ENCODE results near the gene NFASC.

The NFASC gene

GRCh38 chr1:205015241-205015640, 144.6 kb downstream of the NFASC start:
- H3K9me3 ChIP-seq (ENCODE audit: insufficient read depth, low read length), result no peaks in the 10 kb centered on the region
- H3K36me3 ChIP-seq (replicated peaks; ENCODE audit: low read depth, low read length), result no peaks in the 10 kb centered on the region
- no peaks in the 10 kb centered on the region for H3K4me1 ChIP-seq (ENCODE audit: low read length)
- no peak overlapping the region for H3K4me2 ChIP-seq (ENCODE audit: low read length)
- no peak overlapping the region for H3K9ac ChIP-seq (ENCODE audit: low read length)
- no peaks in the 10 kb centered on the region for H3K79me2 ChIP-seq (ENCODE audit: low read length)
- no peak overlapping the region for H3K4me3 ChIP-seq (ENCODE audit: low read length)
- no peak overlapping the region for H2AFZ ChIP-seq (ENCODE audit: low read depth, low read length)
- TF ChIP-seq CTCF (IDR thresholded peaks at IDR 0.05; ENCODE audit: low read depth, low read length) (no peak), EZH2phosphoT487 (IDR thresholded peaks at IDR 0.05; ENCODE audit: low read depth) (no peak)
- H3K27me3 ChIP-seq (ENCODE audit: low read depth, low read length), result peaks cover 45% of the 10 kb centered on the region
- H4K20me1 ChIP-seq (ENCODE audit: insufficient read depth, low read length), result no peaks in the 10 kb centered on the region
- no peak overlapping the region for H3K27ac ChIP-seq (ENCODE audit: low read length)

- Histone ChIP-seq H3K27me3 (ENCODE audit: low read depth, low read length) (peaks cover 46% of the 10 kb centered on the region), H3K36me3 (replicated peaks; ENCODE audit: low read depth, low read length) (no peaks in the 10 kb centered on the region)
These were observed 145.4 kb downstream of the NFASC start for GRCh38 chr1:205016075-205016474.

GRCh38 chr1:205016584-205016983, 145.9 kb downstream of the NFASC start:
- H3K36me3 ChIP-seq (replicated peaks; ENCODE audit: low read depth, low read length), result no peaks in the 10 kb centered on the region
- H3K27me3 ChIP-seq (ENCODE audit: low read depth, low read length), result peaks cover 45% of the 10 kb centered on the region
- H3K9me3 ChIP-seq (ENCODE audit: insufficient read depth, low read length), result no peaks in the 10 kb centered on the region
- H3K79me2 ChIP-seq (ENCODE audit: low read length), result no peaks in the 10 kb centered on the region
- no peaks in the 10 kb centered on the region for H4K20me1 ChIP-seq (ENCODE audit: insufficient read depth, low read length)
- no peak overlapping the region for H3K27ac ChIP-seq (ENCODE audit: low read length)
- no peaks in the 10 kb centered on the region for H3K4me1 ChIP-seq (ENCODE audit: low read length)
- no peak overlapping the region for H3K9ac ChIP-seq (ENCODE audit: low read length)
- TF ChIP-seq EZH2phosphoT487 (IDR thresholded peaks at IDR 0.05; ENCODE audit: low read depth), result no peak
- no peak for TF ChIP-seq CTCF (IDR thresholded peaks at IDR 0.05; ENCODE audit: low read depth, low read length)
- H3K4me3 ChIP-seq (ENCODE audit: low read length), result no peak overlapping the region
- no peak overlapping the region for H2AFZ ChIP-seq (ENCODE audit: low read depth, low read length)
- H3K4me2 ChIP-seq (ENCODE audit: low read length), result no peak overlapping the region

More at GRCh38 chr1:205016075-205016474, 145.4 kb downstream of the NFASC start:
- H2AFZ ChIP-seq (ENCODE audit: low read depth, low read length), result no peak overlapping the region
- H3K9me3 ChIP-seq (ENCODE audit: insufficient read depth, low read length), result no peaks in the 10 kb centered on the region
- no peak overlapping the region for H3K4me3 ChIP-seq (ENCODE audit: low read length)
- no peak overlapping the region for H3K9ac ChIP-seq (ENCODE audit: low read length)
- H4K20me1 ChIP-seq (ENCODE audit: insufficient read depth, low read length), result no peaks in the 10 kb centered on the region
- no peak for TF ChIP-seq CTCF (IDR thresholded peaks at IDR 0.05; ENCODE audit: low read depth, low read length)
- no peaks in the 10 kb centered on the region for H3K79me2 ChIP-seq (ENCODE audit: low read length)
- no peak overlapping the region for H3K4me2 ChIP-seq (ENCODE audit: low read length)
- H3K27ac ChIP-seq (ENCODE audit: low read length), result no peak overlapping the region
- no peaks in the 10 kb centered on the region for H3K4me1 ChIP-seq (ENCODE audit: low read length)

- Histone ChIP-seq H3K4me2 (ENCODE audit: low read length) (no peak overlapping the region), H4K20me1 (ENCODE audit: insufficient read depth, low read length) (no peaks in the 10 kb centered on the region), H2AFZ (ENCODE audit: low read depth, low read length) (no peak overlapping the region), H3K9ac (ENCODE audit: low read length) (no peak overlapping the region), H3K4me1 (ENCODE audit: low read length) (no peaks in the 10 kb centered on the region), H3K9me3 (ENCODE audit: insufficient read depth, low read length) (no peaks in the 10 kb centered on the region), H3K27me3 (ENCODE audit: low read depth, low read length) (peaks cover 47% of the 10 kb centered on the region), H3K79me2 (ENCODE audit: low read length) (no peaks in the 10 kb centered on the region), H3K36me3 (replicated peaks; ENCODE audit: low read depth, low read length) (no peaks in the 10 kb centered on the region), H3K4me3 (ENCODE audit: low read length) (no peak overlapping the region), H3K27ac (ENCODE audit: low read length) (no peak overlapping the region)
- TF ChIP-seq CTCF (IDR thresholded peaks at IDR 0.05; ENCODE audit: low read depth, low read length) (no peak), EZH2phosphoT487 (IDR thresholded peaks at IDR 0.05; ENCODE audit: low read depth) (no peak)
These were observed 146.3 kb downstream of the NFASC start for GRCh38 chr1:205017001-205017400.
